Vagina (tissue), 2 donors: ENCODE results near the gene OBSCN. TPM values are rescaled to one million over a fixed set of nuclear protein-coding genes. Genes with fewer than 3 reads are reported as not detected.
"Not testable (repeated sequence)": the region's sequence is repeated elsewhere in the genome, so short reads cannot be mapped to it uniquely, and the experiment has no call there.

ENCODE experiments used
- DNase-seq, 2 donors: peaks; one replicate each; pipeline ENCODE4 v3.0.0-alpha.2; 2017; ENCODE audit errors: extremely low spot score in 2 of 2
- H3K27ac ChIP-seq: fragments of 200-600 bp; sonication (generic); one replicate; pipeline ENCODE4 v1.5.1; 2019
- H3K27me3 ChIP-seq: fragments of 200-600 bp; sonication (generic); one replicate; pipeline ENCODE4 v1.5.1; 2019
- H3K36me3 ChIP-seq, 2 donors: fragments of 200-600 bp; sonication (generic); one replicate each; pipeline ENCODE4 v1.5.1; 2017 to 2019
- H3K4me1 ChIP-seq: fragments of 200-600 bp; sonication (generic); one replicate; pipeline ENCODE4 v1.5.1; 2019
- H3K4me3 ChIP-seq, 2 donors: fragments of 200-600 bp; sonication (generic); 1 replicate in 1 of 2; 2 replicates in 1 of 2; pipeline ENCODE4 v1.5.1; 2016 to 2019
- H3K9me3 ChIP-seq: fragments of 200-600 bp; sonication (generic); one replicate; pipeline ENCODE4 v1.5.1; 2019
- CTCF ChIP-seq, 3 experiments: fragments of 450-650 bp in 2 of 3; fragments of 200-600 bp in 1 of 3; sonication (generic) in 1 of 3; IDR thresholded peaks; one replicate each; pipeline ENCODE4 v1.5.1; 2017 to 2019; ENCODE audit warnings: antibody characterized with exemption in 3 of 3, mild to moderate bottlenecking in 2 of 3, moderate library complexity in 2 of 3
- POLR2A ChIP-seq, 2 donors: fragments of 450-650 bp; IDR thresholded peaks; one replicate each; pipeline ENCODE4 v1.6.1; 2017; ENCODE audit warnings: antibody characterized with exemption in 2 of 2, mild to moderate bottlenecking in 2 of 2, moderate library complexity in 2 of 2
- POLR2AphosphoS5 ChIP-seq, 2 donors: sonication (generic); formaldehyde crosslinking; IDR thresholded peaks; one replicate each; pipeline ENCODE4 v1.9.0; 2017; ENCODE audit warnings: antibody characterized with exemption in 2 of 2, mild to moderate bottlenecking in 2 of 2, low read depth in 1 of 2; ENCODE audit not compliant: insufficient read depth in 1 of 2
- intact Hi-C: fragments of 100-400 bp; cut with DNase I; formaldehyde crosslinking; loops from one replicate; pipeline ENCODE4 v1.15.1; 2023
- total RNA-seq: library from RNA; depleted of rRNA; stranded (reverse); fragments of >200 nt; gene quantifications from one replicate; pipeline ENCODE4 v1.2.3, GENCODE V29; 2016

The OBSCN gene
- total RNA-seq, 1 donor from 2014 or later, result 35.8 TPM

GRCh38 chr1:228172591-228173527 lies 35.0 kb upstream of the OBSCN start:
- H3K4me3 ChIP-seq, result no peak overlapping the region
- TF ChIP-seq POLR2A (IDR thresholded peaks at IDR 0.05) (no peak), CTCF (IDR thresholded peaks at IDR 0.05) (no peak), POLR2AphosphoS5 (IDR thresholded peaks at IDR 0.05; ENCODE audit: insufficient read depth in 1 of 2, low read depth in 1 of 2) (no peak)
- H3K27ac ChIP-seq, result no peak overlapping the region
- intact Hi-C loops, result no loop called here
- H3K4me1 ChIP-seq, result peaks cover 9% of the 10 kb centered on the region
- no peak for DNase-seq
- peaks cover 0 to 10% of the 10 kb centered on the region in 2 donors for H3K36me3 ChIP-seq
- no peaks in the 10 kb centered on the region for H3K27me3 ChIP-seq
- H3K9me3 ChIP-seq, result no peaks in the 10 kb centered on the region

- H3K9me3 ChIP-seq, H3K27me3 ChIP-seq, DNase-seq, H3K4me1 ChIP-seq, H3K27ac ChIP-seq, H3K4me3 ChIP-seq, intact Hi-C loops: not testable (repeated sequence)
- H3K36me3 ChIP-seq, result peaks cover 0 to 10% of the 10 kb centered on the region in 2 donors
These were observed 34.0 kb upstream of the OBSCN start for GRCh38 chr1:228173528-228174481.

GRCh38 chr1:228174482-228175315 lies 33.1 kb upstream of the OBSCN start:
- Histone ChIP-seq H3K4me3 (no peak overlapping the region), H3K4me1 (peaks cover 9% of the 10 kb centered on the region), H3K36me3 (peaks cover 0 to 10% of the 10 kb centered on the region in 2 donors), H3K27ac (no peak overlapping the region), H3K27me3 (no peaks in the 10 kb centered on the region), H3K9me3 (no peaks in the 10 kb centered on the region)
- intact Hi-C loops, result no loop called here
- no peak for TF ChIP-seq POLR2AphosphoS5 (IDR thresholded peaks at IDR 0.05; ENCODE audit: insufficient read depth in 1 of 2, low read depth in 1 of 2)
- TF ChIP-seq POLR2A (IDR thresholded peaks at IDR 0.05), result no peak
- no peak for TF ChIP-seq CTCF (IDR thresholded peaks at IDR 0.05)
- no peak for DNase-seq

GRCh38 chr1:228175316-228176023 lies 32.4 kb upstream of the OBSCN start:
- intact Hi-C loops, result no loop called here
- no peak overlapping the region for H3K4me3 ChIP-seq
- H3K36me3 ChIP-seq, result peaks cover 0 to 10% of the 10 kb centered on the region in 2 donors
- DNase-seq, result no peak
- H3K9me3 ChIP-seq, result no peaks in the 10 kb centered on the region
- peaks cover 9% of the 10 kb centered on the region for H3K4me1 ChIP-seq
- H3K27ac ChIP-seq, result no peak overlapping the region
- H3K27me3 ChIP-seq, result no peaks in the 10 kb centered on the region
- TF ChIP-seq POLR2A (IDR thresholded peaks at IDR 0.05), result no peak

- no peaks in the 10 kb centered on the region for H3K27me3 ChIP-seq
- DNase-seq, result no peak
- peaks cover 9% of the 10 kb centered on the region for H3K4me1 ChIP-seq
- H3K4me3 ChIP-seq, result no peak overlapping the region
- peaks cover 0 to 10% of the 10 kb centered on the region in 2 donors for H3K36me3 ChIP-seq
- TF ChIP-seq POLR2A (IDR thresholded peaks at IDR 0.05) (no peak), CTCF (IDR thresholded peaks at IDR 0.05) (no peak), POLR2AphosphoS5 (IDR thresholded peaks at IDR 0.05; ENCODE audit: insufficient read depth in 1 of 2, low read depth in 1 of 2) (no peak)
- H3K27ac ChIP-seq, result no peak overlapping the region
- H3K9me3 ChIP-seq, result no peaks in the 10 kb centered on the region
- intact Hi-C loops, result no loop called here
These were observed 31.8 kb upstream of the OBSCN start for GRCh38 chr1:228176024-228176395.
